ENCODE measurements around the gene ATAT1. TPM values are rescaled to one million over a fixed set of nuclear protein-coding genes. Genes with fewer than 3 reads are reported as not detected.

The ATAT1 gene
- total and polyA plus RNA-seq, 2 of the 13 experiments (the other 11 are each of a cell fraction or from before 2014, with no cell fraction given): 9.2 to 23.6 TPM

GRCh38 chr6:30690403-30691207 is 63.9 kb downstream of the ATAT1 start, which contains the start of gene NRM (continued):
- peak; percentile 75 for TF ChIP-seq HNRNPLL (IDR thresholded peaks at IDR 0.05; ENCODE audit: low read depth, low read length, poor library complexity, severe bottlenecking)
- no peak for TF ChIP-seq IKZF1 (IDR thresholded peaks at IDR 0.05)
- peak; percentile 45 for TF ChIP-seq RBM39 (IDR thresholded peaks at IDR 0.05; ENCODE audit: low read depth, low read length, poor library complexity, severe bottlenecking)
- TF ChIP-seq ZNF33A (CRISPR knock-in tag; IDR thresholded peaks at IDR 0.05; ENCODE audit: borderline replicate concordance): 0 out of 2 replicates have a peak, but pooled peaks have one; percentile 62
- no peak for TF ChIP-seq MBD4 (IDR thresholded peaks at IDR 0.05; ENCODE audit: borderline replicate concordance, low read length)
- no peak for TF ChIP-seq NFIB (CRISPR knock-in tag; IDR thresholded peaks at IDR 0.05; ENCODE audit: borderline replicate concordance)
- no peak for TF ChIP-seq IRF1 (CRISPR knock-in tag; IDR thresholded peaks at IDR 0.05; ENCODE audit: low read depth)
- TF ChIP-seq BRD4 (CRISPR knock-in tag; IDR thresholded peaks at IDR 0.05): no peak
- TF ChIP-seq GATAD2A (CRISPR knock-in tag; IDR thresholded peaks at IDR 0.05): peak; percentile 30; the same call in 1 of the 2 replicates
- TF ChIP-seq ZUFSP (CRISPR knock-in tag; IDR thresholded peaks at IDR 0.05; ENCODE audit: borderline replicate concordance): no peak
- no peak for TF ChIP-seq TEAD2 (CRISPR knock-in tag; IDR thresholded peaks at IDR 0.05)
- TF ChIP-seq FOXA1 (IDR thresholded peaks at IDR 0.05): no peak
- no peak for TF ChIP-seq FOXA1 (CRISPR knock-in tag; IDR thresholded peaks at IDR 0.05)
- TF ChIP-seq ZNF382 (CRISPR knock-in tag; IDR thresholded peaks at IDR 0.05; ENCODE audit: borderline replicate concordance): no peak
- no peak for TF ChIP-seq CBX1 (IDR thresholded peaks at IDR 0.05; ENCODE audit: low read depth)
- no peak for TF ChIP-seq ATAD3A (CRISPR knock-in tag; IDR thresholded peaks at IDR 0.05)
- no peak for TF ChIP-seq FOXP1 (IDR thresholded peaks at IDR 0.05)
- no peak for TF ChIP-seq FOXP1 (CRISPR knock-in tag; IDR thresholded peaks at IDR 0.05)
- TF ChIP-seq GPN1 (CRISPR knock-in tag; IDR thresholded peaks at IDR 0.05; ENCODE audit: borderline replicate concordance): no peak
- peak; percentile 70 for TF ChIP-seq PHF8 (CRISPR knock-in tag; IDR thresholded peaks at IDR 0.05)
- no peak for TF ChIP-seq ZNF230 (CRISPR knock-in tag; IDR thresholded peaks at IDR 0.05)
- TF ChIP-seq GFI1 (CRISPR knock-in tag; IDR thresholded peaks at IDR 0.05; ENCODE audit: borderline replicate concordance): no peak
- TF ChIP-seq ZNF616 (CRISPR knock-in tag; IDR thresholded peaks at IDR 0.05; ENCODE audit: low read depth): no peak
- 0 out of 2 replicates have a peak, but pooled peaks have one; percentile 62 for TF ChIP-seq ZFP90 (CRISPR knock-in tag; IDR thresholded peaks at IDR 0.05; ENCODE audit: borderline replicate concordance)
- TF ChIP-seq PCBP2 (optimal IDR thresholded peaks at IDR 0.05; ENCODE audit: low read depth, low read length, poor library complexity, severe bottlenecking): no peak
- TF ChIP-seq RORA (CRISPR knock-in tag; IDR thresholded peaks at IDR 0.05): no peak
- TF ChIP-seq KMT2B (CRISPR knock-in tag; IDR thresholded peaks at IDR 0.05): no peak; the same call in 1 of the 2 replicates
- peak; percentile 44; the same call in 1 of the 2 replicates for TF ChIP-seq CHD4 (IDR thresholded peaks at IDR 0.05; ENCODE audit: borderline replicate concordance, low read length)
- TF ChIP-seq NR3C1 (CRISPR knock-in tag; IDR thresholded peaks at IDR 0.05): no peak
